C4-2B (cell line): ENCODE measurements around the gene MAVS.

Source experiments
- H3K27ac ChIP-seq: fragments of 450-650 bp; 2 replicates; pipeline ENCODE4 v1.5.1; 2017
- CTCF ChIP-seq: fragments of 450-650 bp; conservative IDR thresholded peaks from 2 replicates; pipeline ENCODE4 v1.5.1; 2017; ENCODE audit warnings: mild to moderate bottlenecking
- ZFX ChIP-seq: fragments of 450-650 bp; IDR thresholded peaks from 2 replicates; pipeline ENCODE4 v1.6.1; 2017

Gene MAVS

GRCh38 chr20:3815703-3816315 lies 30.8 kb upstream of the MAVS start:
- TF ChIP-seq CTCF (no peak), ZFX (no peak)
- H3K27ac ChIP-seq = no peak overlapping the region

GRCh38 chr20:3818155-3819151 lies 28.2 kb upstream of the MAVS start:
- H3K27ac ChIP-seq = no peak overlapping the region; the same call in 1 of the 2 replicates
- no peak for TF ChIP-seq ZFX
- peak; percentile 70 for TF ChIP-seq CTCF

GRCh38 chr20:3819411-3820047 lies 27.1 kb upstream of the MAVS start:
- peak overlapping the region; percentile 90 for H3K27ac ChIP-seq
- TF ChIP-seq ZFX (no peak), CTCF (0 out of 2 replicates have a peak, but pooled peaks have one; percentile 64)

- TF ChIP-seq ZFX = peak; percentile 95
- TF ChIP-seq CTCF = peak; percentile 98
These were observed 26.4 kb upstream of the MAVS start, which contains the start of gene AP5S1 for GRCh38 chr20:3820048-3820900. TSS of gene AP5S1 (plus strand) at chr20:3820547. CDS start at chr20:3822118, 1,571 bp downstream.

GRCh38 chr20:3820901-3821727 lies 25.5 kb upstream of the MAVS start:
- TF ChIP-seq CTCF = no peak
- TF ChIP-seq ZFX = no peak

More at GRCh38 chr20:3820048-3820900, 26.4 kb upstream of the MAVS start, which contains the start of gene AP5S1:
- peak within 1 kb of the TSS; percentile 90 for H3K27ac ChIP-seq

GRCh38 chr20:3821996-3822395 lies 24.6 kb upstream of the MAVS start:
- no peak for TF ChIP-seq ZFX
- TF ChIP-seq CTCF = no peak
- H3K27ac ChIP-seq = peak overlapping the region; percentile 90

More at GRCh38 chr20:3820901-3821727, 25.5 kb upstream of the MAVS start:
- H3K27ac ChIP-seq = peak overlapping the region; percentile 90
